SU-DHL-6 (cell line): ENCODE results near the gene RNF2.

Source experiments
- CTCF ChIP-seq: fragments of 200-600 bp; sonication (generic); IDR thresholded peaks from one replicate; pipeline ENCODE4 v1.5.1; 2017; ENCODE audit warnings: antibody characterized with exemption, mild to moderate bottlenecking, low read length, moderate library complexity; ENCODE audit not compliant: insufficient read depth, poor library complexity, severe bottlenecking
- EZH2phosphoT487 ChIP-seq: fragments of 200-600 bp; sonication (generic), shearing (Covaris generic); conservative IDR thresholded peaks from 2 replicates; pipeline ENCODE4 v1.6.1; 2018; ENCODE audit warnings: mild to moderate bottlenecking, antibody characterized with exemption, low read length, moderate library complexity, mixed read lengths

- TF ChIP-seq CTCF (no peak), EZH2phosphoT487 (no peak)
Observed at GRCh38 chr1:185068341-185068740, 23.0 kb downstream of the RNF2 start.
